GM21515 (cell line): ENCODE data around the gene LRRC72.
"Not testable (repeated sequence)": the region's sequence is repeated elsewhere in the genome, so short reads cannot be mapped to it uniquely, and the experiment has no call there.

ENCODE experiments used
- ATAC-seq: cut with Tn5 transposase; IDR thresholded peaks from one replicate; pipeline ENCODE4 v1.9.1; 2021; ENCODE audit not compliant: unreplicated experiment

Gene LRRC72

GRCh38 chr7:16524332-16524731 lies 2.3 kb upstream of the LRRC72 start:
- ATAC-seq: no peak

- no peak for ATAC-seq
Observed at GRCh38 chr7:16528520-16528919, 1.9 kb downstream of the LRRC72 start.

DNA sequence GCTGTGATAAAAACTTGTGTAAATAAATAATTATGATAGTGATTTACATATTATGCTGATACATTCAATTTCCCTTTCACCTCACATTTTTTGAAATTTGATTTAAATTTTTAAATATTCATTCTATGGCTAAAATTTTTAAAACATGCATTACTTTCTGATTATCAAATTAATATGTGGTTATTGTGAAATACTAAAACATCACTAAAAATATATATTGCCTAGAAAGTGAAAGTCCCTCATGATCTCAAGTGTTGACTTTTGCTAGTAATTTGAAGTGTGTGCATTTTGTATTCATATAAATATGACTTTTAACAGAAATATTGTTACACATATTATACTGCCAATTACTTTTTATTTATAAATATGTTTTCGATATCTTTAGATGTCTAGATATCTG lies 3.1 kb downstream of the LRRC72 start:
- ATAC-seq: no peak

DNA sequence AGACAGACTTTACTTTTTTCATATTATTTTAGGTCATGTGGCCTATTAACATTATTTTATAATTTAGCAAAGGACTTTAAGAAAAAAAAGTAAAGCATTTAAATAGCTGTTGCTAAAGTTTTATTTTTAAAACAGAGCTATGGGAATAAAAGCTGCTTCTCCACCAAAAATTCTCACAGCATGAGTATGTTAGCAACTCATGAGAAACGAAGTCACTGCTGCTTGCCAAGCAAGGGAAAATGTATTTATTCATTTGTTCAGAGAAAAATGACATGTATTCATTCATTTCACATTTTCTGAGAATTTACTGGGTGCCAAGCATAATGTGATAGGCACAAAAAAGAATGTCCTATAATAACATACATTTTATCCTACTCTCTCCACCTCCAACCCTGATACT lies 5.1 kb downstream of the LRRC72 start:
- ATAC-seq: no peak

DNA sequence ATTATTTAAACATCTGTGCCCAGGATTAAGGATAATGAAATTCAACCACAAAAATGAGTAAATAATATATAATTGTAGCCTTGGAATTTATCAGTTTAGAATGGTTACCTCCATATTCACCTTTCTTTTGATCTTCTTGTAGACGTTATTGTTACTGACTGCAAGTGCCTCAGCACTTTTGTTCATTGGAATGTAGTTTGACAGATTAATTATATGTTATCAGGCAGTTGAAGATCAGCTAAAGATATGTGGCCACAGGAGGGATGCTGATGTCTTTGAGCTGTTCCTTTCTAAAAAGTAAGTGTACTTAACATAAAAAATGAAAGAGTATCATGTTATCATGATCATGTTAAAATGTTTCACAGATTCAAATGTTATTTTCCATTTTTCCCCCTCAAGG lies 5.6 kb downstream of the LRRC72 start:
- no peak for ATAC-seq

- ATAC-seq: no peak
Observed at GRCh38 chr7:16535500-16535899, 8.9 kb downstream of the LRRC72 start.

GRCh38 chr7:16540559-16540958 lies 13.9 kb downstream of the LRRC72 start:
- not testable (repeated sequence) for ATAC-seq

DNA sequence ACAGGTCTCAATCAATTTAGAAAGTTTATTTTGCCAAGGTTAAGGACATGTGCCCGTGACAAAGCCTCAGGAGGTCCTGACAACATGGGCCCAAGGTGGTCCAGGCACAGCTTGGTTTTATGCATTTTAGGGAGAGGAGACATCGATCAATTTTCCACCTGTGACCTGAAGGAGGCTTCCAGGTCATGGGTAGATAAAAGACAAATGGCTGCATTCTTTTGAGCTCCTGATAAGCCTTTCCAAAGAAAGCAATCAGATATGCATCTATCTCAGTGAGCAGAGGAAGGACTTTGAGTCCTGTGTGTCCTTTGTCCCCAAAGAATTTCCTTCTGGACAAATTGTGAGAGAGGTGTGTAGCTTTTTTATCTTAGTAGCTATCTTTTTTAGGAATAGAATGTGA lies 15.8 kb downstream of the LRRC72 start:
- no peak for ATAC-seq

DNA sequence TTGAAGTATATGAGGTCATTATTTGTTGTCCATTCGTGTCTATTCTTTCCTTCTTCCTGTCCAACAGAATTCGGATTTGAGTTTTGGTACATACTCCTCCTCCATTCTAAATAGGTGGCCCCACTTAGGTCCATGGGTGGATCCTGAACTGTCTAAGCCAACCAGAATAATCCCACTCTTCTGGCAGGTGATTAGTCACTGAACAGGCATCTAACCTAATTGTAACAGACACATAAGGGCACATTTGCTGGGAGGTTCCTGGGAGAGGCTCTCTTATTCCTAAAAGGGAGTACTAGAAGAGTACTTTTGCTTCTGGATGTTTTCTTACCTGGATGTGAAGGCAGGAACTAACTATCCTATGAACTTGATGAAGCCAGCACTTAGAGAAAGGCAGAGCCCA lies 16.8 kb downstream of the LRRC72 start:
- no peak for ATAC-seq

DNA sequence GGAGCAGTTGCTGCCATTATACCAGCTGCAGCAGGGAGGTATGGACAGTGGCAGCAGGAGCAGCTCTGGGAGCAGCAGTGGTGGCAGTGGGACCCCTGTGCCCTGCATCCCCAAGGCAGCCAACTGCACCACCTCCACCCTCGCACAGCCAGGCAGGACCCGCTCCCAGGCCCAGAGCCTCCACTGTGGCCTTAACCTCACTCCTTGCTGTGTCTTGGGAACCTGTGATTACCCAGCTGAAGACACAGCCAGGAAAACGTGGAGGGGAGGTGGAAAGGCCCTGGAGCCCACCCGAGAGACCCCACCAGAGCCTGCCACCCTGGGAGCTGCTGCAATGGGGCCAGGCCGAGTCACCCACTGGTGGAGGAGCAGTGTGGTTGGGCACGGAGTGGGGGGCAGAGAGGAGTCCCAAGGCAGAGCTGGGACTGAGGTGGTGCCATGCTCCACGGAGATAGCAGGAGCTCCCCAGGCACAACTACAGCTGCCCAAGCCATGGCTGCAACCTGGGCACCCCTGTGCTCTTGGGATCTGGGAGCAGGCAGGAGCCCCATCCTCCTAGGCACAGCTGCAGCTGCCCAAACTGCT lies 20.4 kb downstream of the LRRC72 start:
- ATAC-seq: no peak

- ATAC-seq: no peak
Observed at GRCh38 chr7:16548428-16548827, 21.8 kb downstream of the LRRC72 start.

- ATAC-seq: no peak
Observed at GRCh38 chr7:16550671-16551070, 24.0 kb downstream of the LRRC72 start.

DNA sequence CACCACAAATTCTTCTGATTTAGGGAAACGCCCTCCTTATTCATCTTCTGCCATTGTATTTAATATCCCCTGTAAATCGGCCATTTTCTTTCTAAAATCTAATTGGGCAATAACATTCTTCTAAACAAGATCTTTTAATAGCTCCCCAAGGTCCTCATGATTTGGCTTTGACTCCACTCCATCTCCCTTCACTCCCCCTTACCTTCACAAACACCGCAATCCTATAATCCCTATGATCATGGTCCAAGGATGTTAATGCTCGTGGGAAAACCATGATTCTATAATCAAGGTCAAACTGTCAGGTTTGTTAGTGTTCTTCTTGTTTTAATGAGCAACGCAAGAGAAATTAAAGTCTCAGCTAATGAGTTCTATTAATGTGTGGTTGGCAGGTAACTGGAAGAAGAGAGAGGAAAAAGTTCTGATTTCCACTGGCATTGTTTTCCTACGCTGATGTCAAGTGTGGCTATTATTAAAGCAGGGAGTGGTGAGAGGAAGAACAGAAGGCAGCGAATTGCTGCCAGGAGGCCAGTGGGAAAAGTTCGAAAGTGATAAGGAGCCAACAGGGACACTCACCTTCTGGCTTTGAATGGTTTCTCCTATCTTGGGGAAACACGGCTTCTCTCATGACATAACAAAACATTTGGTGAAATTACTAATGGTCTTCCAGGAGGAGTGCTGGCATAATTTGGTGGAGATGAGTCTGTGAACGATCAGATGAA lies 28.1 kb downstream of the LRRC72 start:
- ATAC-seq: no peak

GRCh38 chr7:16556359-16556758 lies 29.7 kb downstream of the LRRC72 start:
- no peak for ATAC-seq

- no peak for ATAC-seq
Observed at GRCh38 chr7:16558761-16559302, 32.2 kb downstream of the LRRC72 start.

DNA sequence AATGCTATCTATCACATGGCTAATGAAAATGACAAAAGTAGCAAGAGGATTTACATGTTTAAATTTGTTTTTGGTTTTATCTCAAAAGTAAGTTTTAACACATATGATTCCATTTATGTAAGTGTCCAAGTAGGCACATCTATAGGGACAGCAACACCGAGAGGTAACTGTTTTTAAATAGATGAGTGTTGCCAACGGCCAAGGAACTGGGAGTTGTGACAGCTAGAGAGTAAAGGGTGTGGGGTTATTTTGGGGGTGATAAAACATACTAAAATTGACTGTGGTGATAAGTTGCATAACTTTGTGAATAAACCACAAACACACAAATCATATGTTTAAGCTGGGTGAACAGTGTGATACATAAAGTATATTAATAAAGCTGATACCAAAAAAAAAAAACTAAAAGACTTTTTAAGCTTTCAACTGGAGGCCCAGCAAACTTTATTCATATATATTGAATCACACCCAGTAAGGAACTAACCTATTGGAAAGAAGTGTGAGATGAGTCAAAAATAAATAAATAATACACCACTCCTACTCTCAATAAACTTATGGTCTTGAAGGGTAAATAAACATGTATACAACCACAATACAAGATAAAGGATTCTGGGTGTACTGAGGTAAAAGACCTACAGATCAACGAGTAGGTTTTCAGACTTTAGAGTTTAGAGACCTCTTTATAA lies 33.0 kb downstream of the LRRC72 start:
- no peak for ATAC-seq

GRCh38 chr7:16561943-16562342 lies 35.3 kb downstream of the LRRC72 start:
- no peak for ATAC-seq

- ATAC-seq: no peak
Observed at GRCh38 chr7:16562456-16563220, 36.0 kb downstream of the LRRC72 start.

DNA sequence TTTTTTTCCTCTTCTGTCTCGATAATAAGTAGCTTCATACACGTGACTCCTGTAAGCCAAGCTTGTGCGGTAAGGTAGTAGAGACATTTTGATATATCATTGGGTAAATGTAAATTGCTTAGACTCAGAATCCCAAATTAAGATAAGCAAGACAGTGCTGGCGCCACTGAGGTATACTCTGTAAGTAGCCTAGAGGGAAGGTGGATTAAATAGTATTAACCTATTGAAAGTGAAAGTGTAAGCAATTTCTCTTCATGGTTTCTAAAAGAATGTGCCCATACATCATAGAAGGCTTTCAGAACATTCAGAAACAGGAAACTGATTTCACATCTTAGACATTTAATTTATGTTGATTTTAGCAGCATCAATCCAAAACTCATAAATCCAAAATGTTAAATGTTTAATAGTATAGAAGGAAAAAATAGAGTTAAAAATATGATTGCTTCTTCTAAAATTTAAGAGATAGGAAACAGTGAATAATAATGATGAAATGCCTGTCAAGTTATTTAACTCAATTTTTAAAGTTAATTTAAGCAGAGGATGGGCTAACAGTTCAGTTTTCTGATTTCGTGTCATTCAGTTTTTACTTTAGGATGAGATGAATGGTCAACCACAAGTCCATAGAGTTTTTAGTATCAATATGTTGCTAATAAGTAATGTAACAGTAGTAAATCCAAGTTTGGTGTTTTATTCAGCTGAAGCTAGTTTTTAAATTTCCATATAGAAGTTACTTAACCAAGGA lies 36.8 kb downstream of the LRRC72 start:
- ATAC-seq: no peak

- no peak for ATAC-seq
Observed at GRCh38 chr7:16564023-16564380, 37.4 kb downstream of the LRRC72 start.
